Neural cell (in vitro differentiated cells): ENCODE data around the gene PRKCA.

Experiments used
- EZH2 ChIP-seq: fragments of 200-600, 300-800 bp; shearing (Covaris generic), sonication (generic); IDR thresholded peaks from 2 replicates; pipeline ENCODE4 v1.6.1; 2014; ENCODE audit warnings: antibody characterized with exemption, low read length, borderline replicate concordance, mild to moderate bottlenecking; ENCODE audit not compliant: insufficient read depth, poor library complexity, severe bottlenecking
- MXI1 ChIP-seq: fragments of 450-650 bp; conservative IDR thresholded peaks from 2 replicates; pipeline ENCODE4 v1.6.1; 2014; ENCODE audit warnings: antibody characterized with exemption, mild to moderate bottlenecking; ENCODE audit not compliant: poor library complexity, severe bottlenecking
- POLR2AphosphoS5 ChIP-seq: IDR thresholded peaks from 2 replicates; pipeline ENCODE4 v1.6.1; 2012
- TF ChIP-seq, protein P1 (sequence below): fragments of 450-650 bp; IDR thresholded peaks from 2 replicates; pipeline ENCODE4 v1.5.1; 2014; ENCODE audit warnings: antibody characterized with exemption, mild to moderate bottlenecking, moderate library complexity; ENCODE audit not compliant: poor library complexity, severe bottlenecking

DNA sequence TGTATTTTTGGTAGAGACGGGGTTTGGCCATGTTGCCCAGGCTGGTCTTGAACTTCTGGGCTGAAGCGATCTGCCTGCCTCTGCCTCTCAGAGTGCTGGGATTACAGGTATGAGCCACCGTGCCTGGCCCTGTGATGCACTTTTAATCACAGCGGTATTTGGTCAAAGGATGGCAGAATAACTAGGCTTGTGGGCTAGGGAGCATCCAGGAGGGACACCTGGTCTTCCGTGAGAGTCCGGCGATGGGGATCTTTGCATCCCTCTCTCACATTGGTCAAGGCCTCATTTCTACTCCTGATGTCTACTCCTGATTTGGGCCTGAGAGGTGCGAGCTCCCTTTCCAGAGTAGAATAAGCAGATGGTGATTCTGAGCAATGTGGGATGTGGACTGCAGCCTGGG is 274.6 kb downstream of the PRKCA start:
- no peak for TF ChIP-seq POLR2AphosphoS5
- TF ChIP-seq, protein P1, sequence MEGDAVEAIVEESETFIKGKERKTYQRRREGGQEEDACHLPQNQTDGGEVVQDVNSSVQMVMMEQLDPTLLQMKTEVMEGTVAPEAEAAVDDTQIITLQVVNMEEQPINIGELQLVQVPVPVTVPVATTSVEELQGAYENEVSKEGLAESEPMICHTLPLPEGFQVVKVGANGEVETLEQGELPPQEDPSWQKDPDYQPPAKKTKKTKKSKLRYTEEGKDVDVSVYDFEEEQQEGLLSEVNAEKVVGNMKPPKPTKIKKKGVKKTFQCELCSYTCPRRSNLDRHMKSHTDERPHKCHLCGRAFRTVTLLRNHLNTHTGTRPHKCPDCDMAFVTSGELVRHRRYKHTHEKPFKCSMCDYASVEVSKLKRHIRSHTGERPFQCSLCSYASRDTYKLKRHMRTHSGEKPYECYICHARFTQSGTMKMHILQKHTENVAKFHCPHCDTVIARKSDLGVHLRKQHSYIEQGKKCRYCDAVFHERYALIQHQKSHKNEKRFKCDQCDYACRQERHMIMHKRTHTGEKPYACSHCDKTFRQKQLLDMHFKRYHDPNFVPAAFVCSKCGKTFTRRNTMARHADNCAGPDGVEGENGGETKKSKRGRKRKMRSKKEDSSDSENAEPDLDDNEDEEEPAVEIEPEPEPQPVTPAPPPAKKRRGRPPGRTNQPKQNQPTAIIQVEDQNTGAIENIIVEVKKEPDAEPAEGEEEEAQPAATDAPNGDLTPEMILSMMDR, result no peak
- no peak for TF ChIP-seq MXI1
- TF ChIP-seq EZH2, result no peak
